Large intestine (tissue), 3 donors: ENCODE results near the gene FRZB. TPM values are rescaled to one million over a fixed set of nuclear protein-coding genes. Genes with fewer than 3 reads are reported as not detected.

Experiments used
- DNase-seq, 2 donors: peaks; one replicate each; pipeline versions ENCODE4 v3.0.0 to v3.0.0-alpha.2; 2013
- H3K27ac ChIP-seq: one replicate; pipeline ENCODE4 v1.5.1; 2013; ENCODE audit warnings: low read length
- H3K27me3 ChIP-seq: 2 replicates; pipeline ENCODE4 v1.6.1; 2013; ENCODE audit warnings: low read length; ENCODE audit not compliant: control insufficient read depth, insufficient read depth
- H3K36me3 ChIP-seq: 2 replicates; pipeline ENCODE4 v1.6.1; 2013; ENCODE audit warnings: low read length; ENCODE audit not compliant: control insufficient read depth, insufficient read depth
- H3K4me1 ChIP-seq: one replicate; pipeline ENCODE4 v1.6.1; 2013; ENCODE audit warnings: low read length; ENCODE audit not compliant: control insufficient read depth, insufficient read depth
- H3K4me3 ChIP-seq: one replicate; pipeline ENCODE4 v1.5.1; 2013; ENCODE audit warnings: low read length
- H3K9me3 ChIP-seq: one replicate; pipeline ENCODE4 v1.6.1; 2013; ENCODE audit warnings: mild to moderate bottlenecking, low read depth, low read length, moderate library complexity; ENCODE audit not compliant: control insufficient read depth
- WGBS: methylation state at CpG from one replicate; pipeline ENCODE4 v1.1.5; 2013; ENCODE audit warnings: low lambda C conversion rate; ENCODE audit not compliant: insufficient coverage; 5-methylcytosine and 5-hydroxymethylcytosine counted together
- polyA plus RNA-seq: library from polyadenylated mRNA; unstranded; fragments of 120-200 nt; gene quantifications from one replicate; pipeline ENCODE4 v1.2.1, GENCODE V29; 2013

FRZB gene
- polyA plus RNA-seq, 1 donor: 34.5 TPM

GRCh38 chr2:182907081-182907830 lies 40.8 kb upstream of the FRZB start:
- Histone ChIP-seq H3K27me3 (no peaks in the 10 kb centered on the region), H3K27ac (no peak overlapping the region), H3K36me3 (peaks cover 17% of the 10 kb centered on the region), H3K4me3 (no peak overlapping the region), H3K9me3 (no peaks in the 10 kb centered on the region), H3K4me1 (peaks cover 6% of the 10 kb centered on the region)
- no peak for DNase-seq
- 35% methylated on average over 2 of the region's 7 CpGs for WGBS

- Histone ChIP-seq H3K9me3 (no peaks in the 10 kb centered on the region), H3K27me3 (no peaks in the 10 kb centered on the region), H3K4me3 (no peak overlapping the region), H3K27ac (no peak overlapping the region), H3K4me1 (peaks cover 6% of the 10 kb centered on the region), H3K36me3 (peaks cover 17% of the 10 kb centered on the region)
- no peak for DNase-seq
Measured at GRCh38 chr2:182906454-182906853, 40.0 kb upstream of the FRZB start.

- peak; percentile 43 to 56 for DNase-seq
- H3K9me3 ChIP-seq: no peaks in the 10 kb centered on the region
- H3K27ac ChIP-seq: peak overlapping the region; percentile 14
- H3K36me3 ChIP-seq: peaks cover 6% of the 10 kb centered on the region
- no peak overlapping the region for H3K4me3 ChIP-seq
- H3K4me1 ChIP-seq: no peaks in the 10 kb centered on the region
- WGBS: no CpG with 5 or more reads among the region's 1 CpG
- no peaks in the 10 kb centered on the region for H3K27me3 ChIP-seq
Measured at GRCh38 chr2:182904844-182905243, 38.4 kb upstream of the FRZB start.

- Histone ChIP-seq H3K27me3 (no peaks in the 10 kb centered on the region), H3K36me3 (no peaks in the 10 kb centered on the region), H3K27ac (no peak overlapping the region), H3K9me3 (no peaks in the 10 kb centered on the region), H3K4me1 (no peaks in the 10 kb centered on the region), H3K4me3 (no peak overlapping the region)
- no CpG with 5 or more reads among the region's 2 CpGs for WGBS
- no peak for DNase-seq
Measured at GRCh38 chr2:182903566-182903965, 37.1 kb upstream of the FRZB start.

DNA sequence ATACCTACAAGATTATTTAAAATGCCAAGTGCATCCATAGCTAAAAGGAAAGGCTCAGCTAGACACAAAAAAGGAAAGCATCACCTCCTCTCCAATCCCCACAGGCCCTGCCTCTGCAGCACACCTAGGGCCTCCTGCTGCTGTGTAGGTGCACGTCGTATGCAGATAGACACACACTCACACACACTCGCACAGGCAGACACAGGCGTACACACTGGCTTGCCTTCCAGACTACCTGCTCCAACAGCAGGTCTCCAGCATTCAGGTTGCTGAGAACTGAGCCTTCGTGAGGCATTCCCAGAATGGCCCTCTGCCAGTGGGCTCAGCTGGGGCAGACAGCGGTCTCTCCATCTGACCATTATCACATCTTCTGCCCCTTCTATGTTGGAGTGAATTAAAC lies 35.3 kb upstream of the FRZB start:
- no peaks in the 10 kb centered on the region for H3K27me3 ChIP-seq
- no peak overlapping the region for H3K4me3 ChIP-seq
- no peak overlapping the region for H3K27ac ChIP-seq
- no peaks in the 10 kb centered on the region for H3K36me3 ChIP-seq
- no CpG with 5 or more reads among the region's 6 CpGs for WGBS
- DNase-seq: no peak
- H3K9me3 ChIP-seq: no peaks in the 10 kb centered on the region
- H3K4me1 ChIP-seq: no peaks in the 10 kb centered on the region

DNA sequence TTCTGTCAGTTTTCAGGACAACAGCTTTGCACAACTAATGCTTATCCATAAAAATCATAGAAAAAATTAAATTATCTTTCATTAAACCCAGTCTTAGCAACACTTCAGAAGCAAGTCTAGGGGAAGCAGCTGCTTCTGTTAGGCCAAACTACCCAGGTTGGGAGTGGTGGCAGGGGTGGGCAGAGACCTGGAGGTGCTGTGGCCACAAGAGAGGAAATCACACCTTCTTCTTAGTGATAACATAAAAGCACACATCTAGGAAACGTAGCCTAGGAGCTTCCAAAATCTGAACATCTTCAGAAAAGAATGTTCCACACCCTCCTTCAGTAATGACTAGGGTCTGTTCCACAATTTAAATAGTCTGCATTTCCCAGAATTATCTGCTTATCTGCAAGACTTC lies 32.3 kb upstream of the FRZB start:
- H3K4me3 ChIP-seq: no peak overlapping the region
- H3K9me3 ChIP-seq: peaks cover 2% of the 10 kb centered on the region
- no peaks in the 10 kb centered on the region for H3K36me3 ChIP-seq
- no peak overlapping the region for H3K27ac ChIP-seq
- H3K4me1 ChIP-seq: no peaks in the 10 kb centered on the region
- no peaks in the 10 kb centered on the region for H3K27me3 ChIP-seq
- no CpG with 5 or more reads among the region's 1 CpG for WGBS
- DNase-seq: no peak

DNA sequence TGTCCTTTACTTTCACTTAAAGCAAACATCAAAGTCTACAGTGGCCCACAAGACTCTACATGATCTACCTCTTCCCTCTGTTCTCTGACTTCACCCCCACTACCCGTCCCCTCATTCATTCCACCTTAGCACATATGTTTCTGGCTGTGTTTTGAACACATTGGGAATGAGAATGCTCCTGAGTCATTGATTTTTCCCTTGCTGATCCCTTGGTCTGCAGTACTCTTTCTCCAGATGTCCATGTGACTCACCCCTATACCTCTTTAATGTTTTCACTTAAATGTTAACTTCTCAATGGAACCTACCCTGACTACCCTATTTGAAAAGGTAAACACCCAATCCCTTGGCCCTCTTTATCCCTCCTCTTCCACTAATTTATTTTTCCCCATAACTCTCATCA lies 30.7 kb upstream of the FRZB start:
- DNase-seq: no peak
- no peaks in the 10 kb centered on the region for H3K36me3 ChIP-seq
- H3K4me1 ChIP-seq: no peaks in the 10 kb centered on the region
- H3K27me3 ChIP-seq: no peaks in the 10 kb centered on the region
- no peak overlapping the region for H3K27ac ChIP-seq
- peaks cover 2% of the 10 kb centered on the region for H3K9me3 ChIP-seq
- H3K4me3 ChIP-seq: no peak overlapping the region
- 80% methylated on average over 1 of the region's 1 CpG for WGBS

DNA sequence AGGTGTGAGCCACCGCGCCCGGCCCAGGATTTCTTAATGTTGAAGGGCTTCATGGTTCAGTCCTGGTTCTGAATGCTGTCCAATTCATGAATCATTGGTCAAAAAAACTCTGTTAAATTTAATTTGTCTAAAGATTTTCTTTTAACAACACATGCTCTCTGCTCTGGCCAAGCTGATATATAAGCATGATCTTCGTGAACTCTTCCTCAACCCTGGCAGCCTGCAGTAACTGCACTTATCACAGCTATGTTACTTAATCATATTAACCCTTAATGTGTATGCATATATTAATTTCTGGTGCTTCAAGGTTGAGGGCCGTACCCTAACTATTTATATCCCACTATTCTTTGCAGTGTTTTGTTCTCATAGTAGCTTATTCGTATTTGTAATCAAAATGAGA lies 29.4 kb upstream of the FRZB start:
- Histone ChIP-seq H3K4me1 (peaks cover 9% of the 10 kb centered on the region), H3K27ac (no peak overlapping the region), H3K9me3 (peaks cover 2% of the 10 kb centered on the region), H3K27me3 (no peaks in the 10 kb centered on the region), H3K36me3 (no peaks in the 10 kb centered on the region), H3K4me3 (no peak overlapping the region)
- no peak for DNase-seq
- WGBS: 92% methylated on average over 2 of the region's 6 CpGs

GRCh38 chr2:182895169-182895568 lies 28.7 kb upstream of the FRZB start:
- H3K9me3 ChIP-seq: peaks cover 2% of the 10 kb centered on the region
- H3K4me1 ChIP-seq: peaks cover 9% of the 10 kb centered on the region
- H3K27ac ChIP-seq: no peak overlapping the region
- no peaks in the 10 kb centered on the region for H3K36me3 ChIP-seq
- no peak for DNase-seq
- no peak overlapping the region for H3K4me3 ChIP-seq
- no peaks in the 10 kb centered on the region for H3K27me3 ChIP-seq
- 82% methylated on average over 4 of the region's 4 CpGs for WGBS

- Histone ChIP-seq H3K27ac (no peak overlapping the region), H3K27me3 (no peaks in the 10 kb centered on the region), H3K9me3 (peaks cover 2% of the 10 kb centered on the region), H3K36me3 (no peaks in the 10 kb centered on the region), H3K4me3 (no peak overlapping the region), H3K4me1 (peaks cover 14% of the 10 kb centered on the region)
- no CpG with 5 or more reads among the region's 9 CpGs for WGBS
- no peak for DNase-seq
Measured at GRCh38 chr2:182894174-182894573, 27.7 kb upstream of the FRZB start.

DNA sequence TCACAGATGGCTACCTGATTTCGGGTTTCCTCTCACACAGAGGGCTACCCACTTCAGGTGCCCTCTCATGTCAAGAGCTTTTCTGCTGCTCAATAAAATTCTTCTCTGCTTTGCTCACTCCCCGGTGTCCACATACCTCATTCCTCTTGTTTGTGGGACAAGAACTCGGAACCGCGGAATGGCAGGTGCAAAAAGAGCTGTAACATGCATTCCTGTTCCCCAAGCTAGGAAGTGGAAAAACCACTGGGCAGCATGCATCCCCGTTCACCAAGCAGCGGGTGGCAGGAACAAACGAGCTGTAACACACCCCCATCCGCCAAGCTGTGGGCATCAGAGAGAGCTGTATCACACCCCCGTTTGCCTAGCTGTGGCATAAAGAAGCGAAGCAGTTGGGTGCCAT lies 27.2 kb upstream of the FRZB start:
- Histone ChIP-seq H3K36me3 (no peaks in the 10 kb centered on the region), H3K9me3 (peaks cover 2% of the 10 kb centered on the region), H3K27ac (no peak overlapping the region), H3K4me3 (no peak overlapping the region), H3K4me1 (peaks cover 14% of the 10 kb centered on the region), H3K27me3 (no peaks in the 10 kb centered on the region)
- WGBS: no CpG with 5 or more reads among the region's 11 CpGs
- DNase-seq: no peak
